GM18951 (cell line): Measurements from ENCODE around the gene PIK3C3.

Source experiments
- POLR2A ChIP-seq: IDR thresholded peaks from 4 replicates; pipeline ENCODE4 v1.6.1; 2011; ENCODE audit warnings: mild to moderate bottlenecking; ENCODE audit not compliant: insufficient read length, insufficient read depth; ENCODE audit errors: extremely low read depth
- in situ Hi-C: fragments of 300-500 bp; cut with MboI; formaldehyde crosslinking; loops from one replicate; pipeline ENCODE4 v1.12.0; 2022; ENCODE audit warnings: low sequenced_read_pairs, mixed read lengths, inconsistent platforms; ENCODE audit not compliant: unreplicated experiment

PIK3C3 gene

DNA sequence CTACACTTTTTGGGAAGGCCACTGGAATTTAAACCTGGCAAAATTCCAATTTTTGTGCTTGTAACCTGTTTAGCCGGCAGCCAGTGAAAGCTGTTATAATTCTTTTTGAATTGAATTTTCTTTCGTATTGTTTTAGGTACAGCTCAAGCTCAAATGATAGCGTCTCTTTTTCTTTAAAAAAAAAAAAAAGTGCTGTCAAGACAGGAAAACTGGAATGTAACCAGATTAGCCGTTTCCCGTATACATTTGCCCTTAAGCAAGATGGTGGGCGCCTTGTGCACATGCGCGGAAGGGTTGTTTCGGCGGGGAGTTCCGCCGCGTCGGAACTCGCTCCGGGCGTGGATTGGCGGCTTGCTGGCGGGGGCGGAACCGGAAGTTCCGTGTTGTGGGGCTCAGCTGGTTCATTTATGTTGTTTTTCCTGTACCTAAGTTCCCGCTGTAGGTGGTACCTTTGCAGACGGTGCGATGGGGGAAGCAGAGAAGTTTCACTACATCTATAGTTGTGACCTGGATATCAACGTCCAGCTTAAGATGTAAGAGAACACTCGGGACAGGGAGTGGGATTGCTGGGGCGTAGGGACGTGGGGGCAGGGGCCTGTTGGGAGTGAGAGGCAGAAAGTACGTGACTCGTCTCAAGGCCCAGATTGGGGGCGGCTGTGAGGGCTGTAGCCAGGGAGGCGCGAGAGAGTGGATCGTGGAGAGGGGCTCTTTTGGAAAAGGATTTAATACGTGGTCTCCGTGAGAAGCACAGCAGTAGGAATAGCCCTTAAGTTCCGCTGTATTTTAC is at the start of gene PIK3C3:
Gene PIK3C3 (plus strand): TSS at position 408 of the 787 bp plus-strand sequence. CDS start 58 bp downstream, at position 466.
- in situ Hi-C loops, result no loop called here

DNA sequence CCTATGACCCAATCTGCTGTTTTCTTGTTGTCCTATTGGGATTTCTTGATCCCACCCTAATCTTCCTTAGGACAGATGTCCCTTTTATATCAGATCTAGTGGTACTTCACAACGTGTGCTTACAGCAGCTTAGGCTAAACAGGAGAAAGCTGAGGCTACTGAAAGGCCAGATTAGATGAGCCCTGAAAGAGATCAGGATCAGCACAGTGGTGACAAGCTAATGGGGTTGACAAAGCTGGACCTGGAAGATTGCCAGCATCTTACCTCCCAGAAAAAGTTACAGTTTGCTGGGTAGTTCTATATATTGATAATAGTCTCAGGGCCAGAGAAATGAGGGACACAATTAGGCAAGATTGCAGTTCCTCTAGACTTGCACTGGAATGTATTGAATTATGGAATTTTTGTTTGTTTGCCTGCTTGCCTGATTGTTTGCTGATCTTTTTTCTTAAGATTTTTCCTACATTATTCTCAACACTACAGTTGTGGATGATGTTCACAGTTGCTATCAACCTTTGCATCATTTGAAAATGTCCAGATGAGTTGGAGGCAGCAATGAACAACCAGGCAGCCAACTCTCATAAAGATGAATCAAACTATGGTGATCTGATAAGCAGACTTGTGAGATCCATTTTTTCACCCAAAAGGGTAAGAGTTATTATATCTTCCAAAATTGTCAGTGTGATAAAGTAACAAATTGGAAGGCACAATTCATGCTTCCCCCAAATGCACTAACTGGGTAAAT is 49.1 kb upstream of the PIK3C3 start:
- no peak for TF ChIP-seq POLR2A
- in situ Hi-C loops, result no loop called here

More for the DNA sequence above, at the start of gene PIK3C3:
- peak; percentile 42 for TF ChIP-seq POLR2A

DNA sequence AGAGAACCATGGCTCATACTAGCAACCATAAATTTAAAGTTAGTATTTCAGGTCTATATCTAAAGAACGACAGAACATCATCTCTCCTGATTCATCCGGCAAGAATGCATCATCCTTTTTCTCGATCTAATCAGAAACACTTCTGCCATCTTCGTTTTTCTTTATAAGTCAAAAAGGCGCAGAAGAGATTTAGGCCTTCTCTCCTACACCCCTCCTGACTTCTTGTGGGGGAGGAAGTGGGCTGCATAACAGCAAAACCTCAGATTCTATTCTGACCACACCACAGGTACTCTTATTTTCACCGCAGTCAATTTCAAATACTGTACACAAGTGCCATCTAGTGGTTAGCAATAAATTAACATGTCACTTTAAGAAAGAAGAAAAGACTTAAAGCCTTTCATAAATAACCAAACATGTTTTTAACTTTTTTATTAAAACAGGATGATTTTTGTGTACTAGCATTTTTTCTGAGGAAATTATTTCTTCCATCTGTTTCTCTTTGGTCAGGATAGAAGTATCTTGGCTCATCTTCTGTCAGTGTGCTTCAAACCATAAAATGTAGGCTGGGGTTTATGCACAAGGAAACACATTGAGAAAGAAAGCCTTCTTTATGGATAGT is 48.4 kb upstream of the PIK3C3 start:
- in situ Hi-C loops, result no loop called here
- no peak for TF ChIP-seq POLR2A

- TF ChIP-seq POLR2A, result no peak
- in situ Hi-C loops, result no loop called here
Measured at GRCh38 chr18:41917181-41917580, 37.9 kb upstream of the PIK3C3 start.

- in situ Hi-C loops, result no loop called here
- no peak for TF ChIP-seq POLR2A
Measured at GRCh38 chr18:41921770-41922169, 33.3 kb upstream of the PIK3C3 start.

DNA sequence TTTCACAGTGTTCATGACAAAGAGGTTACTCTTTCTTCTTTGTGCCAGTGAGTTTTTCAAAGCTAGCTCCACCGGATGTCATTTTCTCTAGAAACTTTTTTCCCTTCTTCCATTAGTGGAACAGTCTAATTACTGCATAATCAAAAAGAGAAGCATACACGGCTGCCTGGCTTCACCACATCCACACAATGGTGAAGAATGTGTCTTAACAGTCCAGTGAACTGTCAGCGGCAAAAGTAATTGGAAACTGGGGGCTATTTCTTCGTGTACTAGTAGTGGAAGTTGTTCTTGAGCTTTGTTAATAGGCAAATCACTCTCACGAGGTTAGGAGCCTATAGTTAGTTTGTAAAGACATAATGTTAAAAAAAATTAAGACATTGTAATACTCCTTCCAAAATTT is 32.9 kb upstream of the PIK3C3 start:
- in situ Hi-C loops, result no loop called here
- TF ChIP-seq POLR2A, result no peak

DNA sequence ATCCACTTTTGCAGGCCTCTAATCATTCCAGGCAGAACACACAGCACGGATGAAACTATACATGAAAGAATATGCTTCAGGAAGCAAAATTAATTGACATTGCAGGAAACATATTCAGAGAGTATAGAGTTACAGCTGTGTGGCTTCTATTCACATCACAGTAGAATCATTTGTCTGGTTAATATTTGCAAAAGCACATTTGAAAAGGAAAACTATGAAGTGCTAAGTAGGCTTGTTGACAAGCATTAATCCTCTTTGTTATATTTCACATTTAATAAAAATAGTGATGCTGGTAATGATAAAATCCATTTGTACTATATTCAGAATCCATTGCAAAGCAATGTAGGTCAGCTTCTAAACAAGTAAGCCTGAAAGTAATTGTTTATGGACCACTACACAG is 32.2 kb upstream of the PIK3C3 start:
- TF ChIP-seq POLR2A, result no peak
- in situ Hi-C loops, result no loop called here

DNA sequence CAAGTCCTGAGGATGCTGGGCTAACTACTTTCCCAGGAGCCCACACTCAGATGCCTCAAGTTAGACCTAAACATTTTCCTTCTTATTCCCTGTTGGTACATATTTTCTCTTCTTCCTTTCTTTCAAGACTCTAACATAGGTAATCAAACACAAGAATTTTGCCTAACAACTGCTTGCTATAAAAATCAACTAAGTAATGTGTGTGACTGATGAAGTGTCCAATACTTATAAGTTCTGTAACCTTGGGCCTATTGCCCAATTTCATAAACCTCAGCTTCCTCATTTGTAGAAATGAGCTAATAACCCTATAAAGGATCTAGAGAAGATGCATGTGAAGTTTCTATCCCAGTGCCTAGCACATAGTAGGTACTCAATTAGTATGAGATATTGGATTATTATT is 31.6 kb upstream of the PIK3C3 start:
- no peak for TF ChIP-seq POLR2A
- in situ Hi-C loops, result no loop called here

DNA sequence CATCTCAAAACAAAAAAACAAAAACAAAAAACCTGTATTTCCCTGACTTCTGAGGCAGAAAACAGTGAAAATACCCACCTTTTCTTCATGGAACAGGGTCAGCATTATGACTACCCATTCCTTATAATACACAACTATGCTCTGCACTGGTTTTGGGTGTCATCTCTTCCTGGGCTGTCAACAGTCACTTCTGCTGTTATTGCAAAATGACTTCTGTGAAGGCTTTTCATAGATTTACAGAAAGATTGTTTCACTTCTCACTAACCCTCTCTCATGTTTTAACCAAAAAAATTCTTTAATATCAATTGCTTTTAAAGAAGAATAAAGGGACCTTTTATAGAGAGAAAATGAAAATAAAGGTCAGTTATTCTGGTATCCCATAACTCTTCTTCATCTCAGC is 26.5 kb upstream of the PIK3C3 start:
- in situ Hi-C loops, result no loop called here
- no peak for TF ChIP-seq POLR2A

DNA sequence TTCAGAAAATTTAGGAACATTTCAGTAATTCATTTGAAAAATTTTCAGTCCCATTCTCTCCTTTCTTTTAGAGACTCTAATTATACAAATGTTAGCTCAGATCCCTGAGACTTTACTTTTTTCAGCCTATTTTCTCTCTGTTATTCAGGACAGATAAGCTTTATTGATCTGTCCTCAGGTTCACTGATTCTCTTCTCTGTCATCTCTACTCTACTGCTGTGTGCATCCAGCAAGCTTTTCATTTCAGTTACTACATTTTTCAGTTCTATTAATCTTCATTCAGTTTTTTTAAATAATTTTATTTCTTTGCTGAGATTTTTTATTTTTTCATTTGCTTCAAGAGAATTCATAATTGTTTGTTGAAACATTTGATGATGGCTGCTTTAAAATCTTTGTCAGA is 22.1 kb upstream of the PIK3C3 start:
- TF ChIP-seq POLR2A, result no peak
- in situ Hi-C loops, result no loop called here

- no peak for TF ChIP-seq POLR2A
- in situ Hi-C loops, result no loop called here
Measured at GRCh38 chr18:41933778-41934177, 21.3 kb upstream of the PIK3C3 start.

GRCh38 chr18:41936471-41937134 is 18.4 kb upstream of the PIK3C3 start:
- in situ Hi-C loops, result no loop called here
- no peak for TF ChIP-seq POLR2A

GRCh38 chr18:41938445-41938844 is 16.6 kb upstream of the PIK3C3 start:
- in situ Hi-C loops, result no loop called here
- no peak for TF ChIP-seq POLR2A
